Thyroid gland (tissue), 4 donors: ENCODE data around the gene PSAP.

Experiments
- POLR2A ChIP-seq, 2 donors: fragments of 450-650 bp; IDR thresholded peaks; one replicate each; pipeline ENCODE4 v1.6.1; 2017; ENCODE audit warnings: antibody characterized with exemption in 2 of 2, mild to moderate bottlenecking in 2 of 2, moderate library complexity in 1 of 2
- TF ChIP-seq, protein P1 (sequence below), 6 experiments: fragments of 200-600 bp in 3 of 6; fragments of 450-650 bp in 3 of 6; sonication (generic) in 3 of 6; IDR thresholded peaks; one replicate each; pipeline ENCODE4 v1.5.1; 2016 to 2019; ENCODE audit warnings: antibody characterized with exemption in 6 of 6, mild to moderate bottlenecking in 2 of 6, inconsistent platforms in 1 of 6, moderate library complexity in 1 of 6

DNA sequence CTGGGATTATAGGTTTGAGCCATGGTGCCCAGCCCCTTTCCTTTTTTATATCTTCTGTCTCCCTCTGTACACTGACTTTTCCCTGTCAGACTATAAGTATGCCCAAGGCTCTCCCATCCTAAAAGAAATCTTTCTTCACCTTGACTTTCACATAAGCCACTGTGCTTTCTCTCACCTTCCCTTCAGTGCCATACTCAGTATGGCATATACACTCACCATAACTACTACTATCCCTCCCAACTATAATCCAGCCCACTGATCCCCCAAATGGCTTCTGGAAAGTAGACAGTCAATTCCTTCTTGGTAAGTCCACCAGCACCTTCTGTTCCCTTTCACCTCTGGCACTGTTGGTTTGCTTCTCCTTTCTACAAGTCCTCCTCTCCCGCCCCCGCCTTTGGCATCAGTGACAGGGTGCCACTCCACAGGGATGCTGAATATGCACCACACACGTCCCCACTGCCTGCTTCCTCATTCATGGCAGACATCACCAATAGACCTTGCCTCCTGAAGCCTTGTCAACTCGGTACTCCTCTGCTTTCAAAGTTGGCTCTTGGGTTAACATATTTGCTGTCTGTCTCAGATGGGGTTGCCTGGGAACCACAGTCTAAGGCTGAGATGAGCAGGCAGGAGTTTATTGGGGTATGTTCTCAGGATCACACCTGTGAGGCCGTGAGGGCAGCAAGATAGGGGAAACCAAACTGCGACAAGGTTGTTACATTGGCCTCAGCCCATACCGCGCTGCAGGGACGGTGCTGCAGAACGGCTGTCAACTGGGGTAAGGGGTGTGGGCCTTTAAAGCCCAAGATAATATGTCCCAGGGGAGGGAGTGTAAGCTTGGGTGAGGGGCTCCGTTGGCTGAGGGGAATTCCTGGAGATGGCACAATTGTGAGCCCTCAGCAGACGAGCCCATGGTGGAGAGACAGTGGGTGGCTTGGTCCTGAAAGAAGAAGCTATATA, 7.2 kb upstream of the PSAP start:
- TF ChIP-seq POLR2A (IDR thresholded peaks at IDR 0.05) = no peak
- TF ChIP-seq, protein P1, sequence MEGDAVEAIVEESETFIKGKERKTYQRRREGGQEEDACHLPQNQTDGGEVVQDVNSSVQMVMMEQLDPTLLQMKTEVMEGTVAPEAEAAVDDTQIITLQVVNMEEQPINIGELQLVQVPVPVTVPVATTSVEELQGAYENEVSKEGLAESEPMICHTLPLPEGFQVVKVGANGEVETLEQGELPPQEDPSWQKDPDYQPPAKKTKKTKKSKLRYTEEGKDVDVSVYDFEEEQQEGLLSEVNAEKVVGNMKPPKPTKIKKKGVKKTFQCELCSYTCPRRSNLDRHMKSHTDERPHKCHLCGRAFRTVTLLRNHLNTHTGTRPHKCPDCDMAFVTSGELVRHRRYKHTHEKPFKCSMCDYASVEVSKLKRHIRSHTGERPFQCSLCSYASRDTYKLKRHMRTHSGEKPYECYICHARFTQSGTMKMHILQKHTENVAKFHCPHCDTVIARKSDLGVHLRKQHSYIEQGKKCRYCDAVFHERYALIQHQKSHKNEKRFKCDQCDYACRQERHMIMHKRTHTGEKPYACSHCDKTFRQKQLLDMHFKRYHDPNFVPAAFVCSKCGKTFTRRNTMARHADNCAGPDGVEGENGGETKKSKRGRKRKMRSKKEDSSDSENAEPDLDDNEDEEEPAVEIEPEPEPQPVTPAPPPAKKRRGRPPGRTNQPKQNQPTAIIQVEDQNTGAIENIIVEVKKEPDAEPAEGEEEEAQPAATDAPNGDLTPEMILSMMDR (IDR thresholded peaks at IDR 0.05) = no peak
